Body of pancreas (tissue), 4 donors: ENCODE results near the gene MUL1.

Source experiments
- CTCF ChIP-seq, 7 experiments: fragments of 450-650 bp in 4 of 7; fragments of 200-600 bp in 3 of 7; sonication (generic) in 3 of 7; IDR thresholded peaks; one replicate each; pipeline ENCODE4 v1.5.1; 2016 to 2019; ENCODE audit warnings: antibody characterized with exemption in 7 of 7
- POLR2A ChIP-seq, 3 donors: fragments of 450-650 bp; IDR thresholded peaks; one replicate each; pipeline ENCODE4 v1.6.1; 2016; ENCODE audit warnings: antibody characterized with exemption in 3 of 3, mild to moderate bottlenecking in 2 of 3

GRCh38 chr1:20480243-20480944, 27.6 kb downstream of the MUL1 start:
- TF ChIP-seq CTCF (IDR thresholded peaks at IDR 0.05) (no peak), POLR2A (IDR thresholded peaks at IDR 0.05) (no peak)
